ENCODE data around the gene EPOP. TPM values are rescaled to one million over a fixed set of nuclear protein-coding genes. Genes with fewer than 3 reads are reported as not detected.

Gene EPOP
- total and polyA plus RNA-seq, 2 of the 13 experiments (the other 11 are each of a cell fraction or from before 2014, with no cell fraction given) = 14.7 to 37.8 TPM

- TF ChIP-seq ZNF629 (CRISPR knock-in tag; conservative IDR thresholded peaks at IDR 0.05) (peak; percentile 99), SP140L (CRISPR knock-in tag; IDR thresholded peaks at IDR 0.05; ENCODE audit: borderline replicate concordance) (no peak), SPEN (CRISPR knock-in tag; IDR thresholded peaks at IDR 0.05; ENCODE audit: low read depth) (peak; percentile 68), MTF2 (CRISPR knock-in tag; IDR thresholded peaks at IDR 0.05; ENCODE audit: borderline replicate concordance) (peak; percentile 69; the same call in 1 of the 2 replicates), CEBPG (CRISPR knock-in tag; IDR thresholded peaks at IDR 0.05) (peak; percentile 59), HCFC1 (IDR thresholded peaks at IDR 0.05; ENCODE audit: low read depth, low read length) (no peak), HNRNPUL1 (IDR thresholded peaks at IDR 0.05; ENCODE audit: low read depth, low read length) (no peak), SCMH1 (CRISPR knock-in tag; IDR thresholded peaks at IDR 0.05; ENCODE audit: borderline replicate concordance) (no peak), HIVEP1 (CRISPR knock-in tag; IDR thresholded peaks at IDR 0.05) (no peak; the same call in 1 of the 2 replicates), ZNF615 (CRISPR knock-in tag; IDR thresholded peaks at IDR 0.05; ENCODE audit: borderline replicate concordance) (no peak), NR3C1 (CRISPR knock-in tag; IDR thresholded peaks at IDR 0.05) (no peak), ZNF280D (CRISPR knock-in tag; IDR thresholded peaks at IDR 0.05) (no peak), ZNF740 (CRISPR knock-in tag; IDR thresholded peaks at IDR 0.05) (peak; percentile 84), ZNF17 (CRISPR knock-in tag; IDR thresholded peaks at IDR 0.05) (no peak), TFE3 (CRISPR knock-in tag; IDR thresholded peaks at IDR 0.05) (peak; percentile 85), FOXJ3 (CRISPR knock-in tag; IDR thresholded peaks at IDR 0.05; ENCODE audit: borderline replicate concordance) (no peak), MAX (IDR thresholded peaks at IDR 0.05) (peak; percentile 100), JUND (CRISPR knock-in tag; IDR thresholded peaks at IDR 0.05) (0 out of 2 replicates have a peak, but pooled peaks have one; percentile 55), MAFG (CRISPR knock-in tag; IDR thresholded peaks at IDR 0.05) (no peak), NR2F2 (IDR thresholded peaks at IDR 0.05; ENCODE audit: borderline replicate concordance, low read depth) (no peak)
Measured at GRCh38 chr17:38674749-38675615, at the start of gene EPOP (continued).
